SH-SY5Y (cell line): ENCODE results near the gene GCA.

ENCODE experiments used
- GATA2 ChIP-seq: IDR thresholded peaks from 2 replicates; pipeline ENCODE4 v1.6.1; 2011; ENCODE audit warnings: mild to moderate bottlenecking, low read depth, low read length
- GATA3 ChIP-seq: IDR thresholded peaks from 2 replicates; pipeline ENCODE4 v1.6.1; 2011; ENCODE audit warnings: low read depth, mild to moderate bottlenecking, low read length, moderate library complexity

DNA sequence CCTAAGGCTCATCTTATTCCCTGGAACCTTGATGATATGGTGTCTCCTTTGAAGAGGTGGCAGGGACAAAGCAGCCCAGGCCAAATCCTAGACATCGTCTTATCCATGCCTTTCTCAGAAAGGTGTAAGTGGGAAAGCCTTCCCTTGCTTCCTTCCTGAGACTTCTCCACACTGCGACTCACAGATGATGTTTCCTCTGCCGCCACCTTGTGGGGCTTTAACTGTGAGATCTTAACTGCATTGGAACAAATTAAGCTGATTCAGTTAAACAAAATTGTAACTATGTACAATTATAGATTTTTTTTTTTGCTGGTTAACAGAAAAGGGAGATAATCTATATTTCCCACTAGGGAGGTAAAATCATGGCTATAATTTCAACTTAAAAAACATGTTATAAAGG is 10.0 kb upstream of the GCA start:
- TF ChIP-seq GATA2 (no peak), GATA3 (no peak)
